Measurements from ENCODE around the gene ZNF567.

The ZNF567 gene

DNA sequence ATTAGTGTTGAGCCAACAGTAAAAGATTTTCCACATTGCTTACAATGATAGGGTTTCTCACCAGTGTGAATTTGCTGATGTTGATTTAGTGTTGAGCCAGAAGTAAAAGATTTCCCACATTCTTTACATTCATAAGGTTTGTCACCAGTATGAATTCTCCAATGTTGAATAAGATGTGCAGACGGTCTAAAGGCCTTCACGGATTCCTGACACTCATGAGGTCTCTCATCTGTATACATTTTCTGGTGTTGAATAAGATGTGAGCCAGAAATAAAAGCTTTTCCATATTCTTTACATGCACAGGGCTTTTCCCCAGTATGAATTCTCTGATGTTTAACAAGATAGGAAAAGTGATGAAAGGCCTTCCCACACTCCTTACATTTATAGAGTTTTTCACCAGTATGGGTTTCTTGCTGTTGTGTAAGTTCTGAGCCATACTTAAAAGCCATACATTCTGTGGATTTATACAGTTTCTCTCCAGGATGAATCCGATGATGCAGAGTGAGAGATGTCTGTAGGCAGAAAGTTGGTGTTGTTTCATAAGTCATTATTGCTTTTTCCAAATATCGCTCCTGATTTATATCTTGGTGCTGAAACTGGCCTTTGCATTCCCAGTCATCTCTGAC, 62.8 kb downstream of the ZNF567 start:
- no peak for DNase-seq (ENCODE audit: low read depth)
